ENCODE data around the gene CREB3L2. TPM values are rescaled to one million over a fixed set of nuclear protein-coding genes. Genes with fewer than 3 reads are reported as not detected.

Gene CREB3L2
- total RNA-seq, 1 experiment from 2014 or later: 49.8 TPM

DNA sequence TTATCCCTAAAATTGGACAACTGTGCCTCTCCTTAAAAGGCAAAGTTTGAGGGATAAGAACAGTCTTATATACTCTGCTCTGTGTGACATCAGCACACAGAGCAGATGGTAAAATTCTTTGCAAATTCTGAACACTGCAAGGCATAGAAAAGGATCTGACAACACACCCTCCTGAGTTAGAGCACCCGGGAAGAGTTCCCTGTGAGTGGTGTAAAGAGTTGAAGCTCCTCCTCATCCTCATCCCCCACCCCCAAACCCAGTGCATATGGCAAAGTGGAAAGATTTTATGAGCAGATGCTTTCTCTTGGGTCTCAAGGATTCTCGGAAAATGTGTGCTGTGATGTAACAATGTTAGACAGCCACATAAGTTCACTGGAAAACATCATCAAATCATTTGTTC lies 115.1 kb downstream of the CREB3L2 start:
- H3K4me1 ChIP-seq (ENCODE audit: control insufficient read depth in 1 of 2, insufficient read depth in 2 of 2, low read length in 2 of 2): peaks cover 13 to 18% of the 10 kb centered on the region in 2 experiments
- TF ChIP-seq JUND (IDR thresholded peaks at IDR 0.05): no peak
- no peak for TF ChIP-seq RAD21 (IDR thresholded peaks at IDR 0.05; ENCODE audit: low read depth)
- TF ChIP-seq POLR2A (IDR thresholded peaks at IDR 0.05; ENCODE audit: borderline replicate concordance, extremely low read depth, insufficient read depth, insufficient read length): no peak
- no peak for TF ChIP-seq SRF (IDR thresholded peaks at IDR 0.05; ENCODE audit: low read depth)
- no peak for TF ChIP-seq EZH2 (IDR thresholded peaks at IDR 0.05)
- TF ChIP-seq ZFX (IDR thresholded peaks at IDR 0.05): no peak
- no peak for TF ChIP-seq SP1 (IDR thresholded peaks at IDR 0.05; ENCODE audit: low read depth)
- TF ChIP-seq EGR1 (IDR thresholded peaks at IDR 0.05; ENCODE audit: low read depth): no peak
- TF ChIP-seq, protein P1, sequence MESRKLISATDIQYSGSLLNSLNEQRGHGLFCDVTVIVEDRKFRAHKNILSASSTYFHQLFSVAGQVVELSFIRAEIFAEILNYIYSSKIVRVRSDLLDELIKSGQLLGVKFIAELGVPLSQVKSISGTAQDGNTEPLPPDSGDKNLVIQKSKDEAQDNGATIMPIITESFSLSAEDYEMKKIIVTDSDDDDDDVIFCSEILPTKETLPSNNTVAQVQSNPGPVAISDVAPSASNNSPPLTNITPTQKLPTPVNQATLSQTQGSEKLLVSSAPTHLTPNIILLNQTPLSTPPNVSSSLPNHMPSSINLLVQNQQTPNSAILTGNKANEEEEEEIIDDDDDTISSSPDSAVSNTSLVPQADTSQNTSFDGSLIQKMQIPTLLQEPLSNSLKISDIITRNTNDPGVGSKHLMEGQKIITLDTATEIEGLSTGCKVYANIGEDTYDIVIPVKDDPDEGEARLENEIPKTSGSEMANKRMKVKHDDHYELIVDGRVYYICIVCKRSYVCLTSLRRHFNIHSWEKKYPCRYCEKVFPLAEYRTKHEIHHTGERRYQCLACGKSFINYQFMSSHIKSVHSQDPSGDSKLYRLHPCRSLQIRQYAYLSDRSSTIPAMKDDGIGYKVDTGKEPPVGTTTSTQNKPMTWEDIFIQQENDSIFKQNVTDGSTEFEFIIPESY (IDR thresholded peaks at IDR 0.05; ENCODE audit: extremely low read depth, insufficient replicate concordance, low read length): no peak
- no peak for TF ChIP-seq ELF1 (IDR thresholded peaks at IDR 0.05; ENCODE audit: borderline replicate concordance, low read depth)
- TF ChIP-seq SIN3A (IDR thresholded peaks at IDR 0.05; ENCODE audit: low read depth): no peak
- no peak for TF ChIP-seq TCF7L2 (IDR thresholded peaks at IDR 0.05; ENCODE audit: borderline replicate concordance, extremely low read depth, insufficient read depth, insufficient read length)
- no peak for TF ChIP-seq YY1 (IDR thresholded peaks at IDR 0.05; ENCODE audit: extremely low read depth, insufficient replicate concordance, low read depth, low read length)
- no peak for TF ChIP-seq POLR2AphosphoS5 (IDR thresholded peaks at IDR 0.05; ENCODE audit: low read depth, low read length)
- TF ChIP-seq REST (IDR thresholded peaks at IDR 0.05; ENCODE audit: low read depth): no peak
- no peak for TF ChIP-seq ZNF274 (IDR thresholded peaks at IDR 0.05; ENCODE audit: low read depth, low read length)
- H3K79me2 ChIP-seq (ENCODE audit: insufficient read depth, low read length): no peaks in the 10 kb centered on the region
- H3K36me3 ChIP-seq (ENCODE audit: control insufficient read depth in 1 of 2, insufficient read depth in 2 of 2, low read length in 2 of 2): no peaks in the 10 kb centered on the region
- no peak overlapping the region for H3K27ac ChIP-seq (ENCODE audit: low read depth, low read length)
- H3K4me3 ChIP-seq (replicated peaks in 1 of 2; ENCODE audit: low read depth in 1 of 2, low read length in 2 of 2): no peak overlapping the region
- H3K9ac ChIP-seq (ENCODE audit: low read length): no peak overlapping the region
- H3K9me3 ChIP-seq (ENCODE audit: control insufficient read depth in 1 of 2, insufficient read depth in 1 of 2, low read depth in 1 of 2, low read length in 2 of 2): no peaks in the 10 kb centered on the region
- no peaks in the 10 kb centered on the region for H3K9me2 ChIP-seq (ENCODE audit: insufficient read depth)
- ATAC-seq: no peak
- no peaks in the 10 kb centered on the region for H4K20me1 ChIP-seq (ENCODE audit: insufficient read depth)
- CTCF ChIA-PET: no interaction called here
- no peak overlapping the region for H2AFZ ChIP-seq (ENCODE audit: low read depth, low read length, poor library complexity, severe bottlenecking)
- no TSS peak for BruUV-seq (replicated peaks)
- DNase-seq (ENCODE audit: low read depth, low spot score): no peak
- RAD21 ChIA-PET (ENCODE audit: low non-redundant PET in 1 of 2, low total read pairs in 2 of 2, uncharacterized antibody in 2 of 2, unreplicated experiment in 2 of 2): interaction anchor here in 1 of 2 experiments (0.7 kb wide), 1 partner anchor 86 kb away, joined by 3 read pairs; no protein-coding TSS in a partner anchor
- intact Hi-C loops (cut with micrococcal nuclease): no loop called here
- no peak overlapping the region for H3K4me2 ChIP-seq (ENCODE audit: low read length)
- no peaks in the 10 kb centered on the region for H3K27me3 ChIP-seq (ENCODE audit: insufficient read depth, low read length)
- POLR2A ChIA-PET: interaction anchor here (0.7 kb wide), 1 partner anchor 115 kb away, joined by 3 read pairs; the partner anchor contains the start of gene CREB3L2

All from HCT116 (cell line).